CD4-positive, alpha-beta T cell treated with Interleukin-12 subunit alpha and Interleukin-12 subunit beta, for 1 hour (primary cell): ENCODE data around the gene SLC16A12.
"Not testable (repeated sequence)": the region's sequence is repeated elsewhere in the genome, so short reads cannot be mapped to it uniquely, and the experiment has no call there.

ENCODE experiments used
- DNase-seq: peaks from one replicate; pipeline ENCODE4 v3.0.0-alpha.2; 2020

SLC16A12 gene

DNA sequence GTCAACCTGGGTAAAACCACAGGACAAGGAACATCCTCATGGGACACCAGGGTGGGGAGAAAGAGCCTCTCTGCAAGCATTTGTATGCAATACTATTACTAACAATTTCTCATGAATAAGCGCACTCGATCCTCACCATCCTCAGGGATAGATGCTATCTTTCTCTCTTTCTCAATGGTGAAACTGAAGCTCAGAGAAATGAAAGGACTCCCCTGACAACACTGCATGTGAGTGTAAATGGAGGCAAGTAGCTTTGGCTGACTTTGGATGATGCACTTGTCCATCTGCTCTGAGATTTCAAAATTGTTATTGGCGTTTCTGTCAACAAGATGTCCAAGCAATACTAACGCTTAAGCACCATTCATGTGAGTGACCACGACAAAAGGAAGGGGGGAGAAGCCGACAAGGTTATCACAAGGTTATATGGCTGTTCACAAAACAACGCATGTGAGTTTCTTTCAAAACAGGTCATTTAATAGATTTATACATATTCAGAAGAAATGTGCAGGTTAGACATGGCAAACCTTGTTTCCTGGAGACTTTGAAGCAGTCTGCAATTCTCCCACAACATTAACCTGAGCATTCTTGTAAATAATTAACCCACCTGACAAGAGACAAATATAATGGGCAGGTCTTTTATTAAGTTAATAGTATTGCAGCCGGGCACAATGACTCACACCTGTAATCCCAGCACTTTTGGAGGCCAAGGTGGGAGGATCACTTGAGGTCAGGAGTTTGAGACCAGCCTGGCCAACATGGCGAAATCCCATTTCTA, 67.0 kb downstream of the SLC16A12 start:
- DNase-seq = no peak

DNA sequence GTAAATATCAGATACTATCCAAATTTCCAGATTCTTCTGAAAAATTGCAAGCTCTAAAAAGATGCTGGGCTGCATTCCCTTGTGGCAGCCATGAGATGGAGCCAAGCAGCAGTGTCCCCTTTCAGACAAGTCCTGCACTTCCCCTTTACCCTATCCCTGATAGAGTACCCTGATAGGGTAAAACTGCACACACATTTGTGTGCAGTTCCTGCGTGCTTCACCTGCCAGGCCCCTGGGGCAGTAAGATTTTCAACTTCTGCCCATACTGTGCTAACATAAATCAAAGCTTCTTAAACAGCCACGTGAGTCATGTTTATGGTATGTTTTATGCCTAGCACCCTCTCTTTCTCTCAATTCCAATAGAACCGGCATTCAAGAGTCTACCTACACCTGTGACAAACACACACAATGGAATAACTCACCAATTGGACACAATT, 68.8 kb downstream of the SLC16A12 start:
- no peak for DNase-seq

DNA sequence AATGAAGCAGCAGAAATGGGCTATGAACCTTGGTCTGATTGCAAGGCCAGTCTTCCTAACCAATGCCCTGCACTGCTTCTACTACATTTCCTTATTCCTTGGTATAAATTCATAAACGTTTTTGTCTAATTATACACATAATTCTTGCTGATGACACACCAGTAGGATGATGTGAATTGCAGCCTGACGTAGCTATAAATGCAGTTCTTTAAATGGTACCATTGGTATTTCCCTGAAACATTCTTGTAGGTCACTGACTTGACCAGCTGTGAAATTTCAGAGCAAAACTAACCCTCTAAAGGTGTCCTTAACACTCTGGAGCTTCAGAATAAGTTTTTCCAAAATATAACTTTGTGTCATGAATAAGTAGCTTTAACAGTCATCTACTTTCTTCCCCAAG, 70.2 kb downstream of the SLC16A12 start:
- no peak for DNase-seq

DNA sequence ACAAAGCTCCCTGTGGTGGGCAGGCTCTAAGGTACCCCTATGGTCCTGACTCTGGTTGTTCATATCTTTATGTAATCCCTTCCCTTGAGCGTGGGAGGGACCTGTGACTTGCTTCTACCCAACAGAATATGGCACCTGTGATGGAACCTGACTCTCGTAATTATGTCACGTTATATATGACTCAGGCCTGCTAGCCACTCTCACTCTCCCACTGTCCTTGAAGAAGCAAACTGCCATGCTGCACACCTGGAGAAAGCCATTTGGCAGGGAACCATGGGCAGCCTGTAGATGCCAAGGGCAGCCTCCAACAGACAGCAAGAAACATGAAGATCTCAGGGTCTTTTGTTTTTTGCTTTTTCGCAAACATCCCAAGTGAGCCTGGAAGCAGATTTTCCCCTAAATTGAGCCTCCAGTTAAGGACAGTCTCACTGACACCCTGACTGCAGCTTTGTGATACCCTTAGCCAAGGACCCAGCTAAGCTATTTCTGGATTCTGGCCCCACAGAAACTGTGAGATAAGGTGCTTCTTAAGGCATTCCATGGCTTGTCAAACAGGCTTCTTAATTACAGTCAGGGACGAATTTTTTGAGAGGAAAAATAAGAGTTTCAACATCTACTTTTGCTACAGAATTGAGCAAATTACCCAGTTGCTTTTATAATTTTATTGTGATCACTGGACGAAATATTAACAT, 71.4 kb downstream of the SLC16A12 start:
- DNase-seq = no peak

DNA sequence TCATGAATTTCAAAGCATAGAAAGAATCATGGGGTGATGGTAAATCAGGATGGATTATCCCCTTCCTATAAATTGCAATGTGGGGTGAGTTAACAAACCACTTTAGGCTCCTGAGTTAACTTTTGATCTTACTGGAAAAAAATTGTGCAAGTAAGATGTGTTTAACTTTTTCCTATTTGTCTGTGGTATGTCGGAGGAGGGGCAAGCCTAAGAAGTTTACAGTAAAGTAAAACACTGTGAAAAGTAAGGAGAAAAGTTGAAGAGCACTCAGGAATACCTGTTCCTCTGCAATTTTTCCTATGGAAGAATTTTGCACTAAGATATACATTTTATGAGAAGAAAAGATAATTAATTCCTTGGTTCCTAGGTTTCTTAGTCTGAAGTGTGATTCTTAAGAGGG, 76.6 kb downstream of the SLC16A12 start:
- DNase-seq = no peak

DNA sequence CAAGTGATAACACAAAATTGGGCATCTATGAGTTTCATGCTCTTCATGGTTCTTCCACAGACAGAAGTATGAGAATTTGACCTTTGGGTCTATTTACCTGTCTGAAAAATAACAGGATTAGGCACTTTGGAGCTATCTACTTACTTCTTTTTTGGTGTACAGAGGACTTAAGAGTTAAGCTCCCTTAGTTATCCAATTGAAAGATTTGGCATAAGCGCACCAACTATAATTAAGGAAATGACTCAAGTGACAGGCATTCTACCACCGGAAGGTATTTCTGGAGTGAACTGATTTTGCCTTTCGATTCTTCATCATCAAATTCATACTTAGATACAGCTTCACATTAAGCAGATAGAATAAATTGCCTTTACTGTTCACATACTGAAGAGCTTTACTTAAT, 77.1 kb downstream of the SLC16A12 start:
- no peak for DNase-seq

DNA sequence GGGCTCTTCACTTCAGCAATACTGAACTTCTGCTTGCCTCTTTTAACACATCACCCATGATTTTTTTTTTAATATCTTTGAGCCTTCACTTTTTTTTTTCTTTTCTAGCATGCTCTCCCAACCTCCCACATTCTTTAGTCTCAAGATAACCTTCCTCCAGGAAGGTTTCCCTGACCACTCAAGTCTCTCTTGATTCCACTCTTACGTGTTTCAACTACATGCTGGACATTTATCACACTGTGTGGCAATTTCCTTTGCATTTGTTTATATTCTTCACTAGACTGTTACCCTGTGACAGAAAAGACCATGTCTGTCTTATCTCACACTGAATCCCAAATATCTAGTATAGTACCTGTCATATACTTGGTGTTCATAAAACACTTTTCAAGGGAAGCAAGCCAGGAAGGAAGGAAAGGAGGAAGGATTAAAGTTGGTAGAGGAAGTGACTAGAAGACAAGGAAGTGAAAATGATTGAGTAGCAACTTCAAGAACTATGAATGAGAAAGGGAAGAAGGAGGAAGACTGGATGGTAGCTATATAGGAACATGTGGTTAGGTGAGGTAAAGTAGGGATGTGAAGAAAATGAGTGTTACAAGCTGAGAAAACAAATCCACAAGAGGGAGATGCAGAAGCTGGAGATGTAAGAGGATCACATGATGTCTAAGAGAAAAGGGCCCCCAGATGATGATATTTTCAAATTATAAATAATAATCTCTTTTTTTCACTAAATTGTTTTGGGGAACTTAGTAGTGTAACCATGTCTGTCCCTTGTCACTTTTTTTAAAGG, 80.6 kb downstream of the SLC16A12 start:
- DNase-seq = no peak

DNA sequence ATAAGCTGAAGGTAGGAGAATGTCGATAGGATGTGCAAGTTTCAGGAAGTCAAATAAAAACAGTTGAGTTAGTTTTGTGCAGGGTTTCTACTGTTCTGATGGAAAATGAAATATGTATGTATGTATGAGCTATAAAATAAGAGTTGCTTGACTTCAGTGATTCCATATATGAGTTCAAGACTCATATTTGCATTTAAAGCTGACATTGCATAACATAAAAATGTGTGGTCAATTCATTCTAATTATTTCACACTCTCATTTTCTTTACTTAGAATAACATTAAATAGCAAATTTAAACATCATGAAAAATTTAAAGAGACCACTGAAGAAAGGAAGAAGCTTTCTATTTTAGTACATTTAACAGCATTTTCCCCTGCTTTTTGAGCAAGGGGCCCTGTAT, 83.2 kb downstream of the SLC16A12 start:
- DNase-seq = no peak

DNA sequence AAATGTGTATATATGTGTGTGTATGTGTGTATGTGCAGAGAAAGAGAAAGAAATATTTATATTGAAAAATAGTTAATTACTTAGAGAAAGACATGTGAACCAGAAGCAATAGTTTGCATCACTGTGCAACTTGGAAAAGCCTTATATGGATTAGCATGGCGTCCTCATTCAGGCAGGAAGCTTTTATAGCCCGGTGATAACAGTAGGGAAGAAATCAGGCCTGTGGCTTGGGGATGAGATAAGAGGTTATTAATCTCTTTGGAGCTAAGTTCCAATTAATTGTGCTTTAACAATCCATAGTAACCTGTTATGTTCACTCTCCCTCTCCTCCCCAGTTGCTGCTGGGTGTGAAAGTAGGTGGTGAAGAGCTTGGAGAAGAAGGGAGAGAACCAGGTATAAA, 84.5 kb downstream of the SLC16A12 start:
- no peak for DNase-seq

DNA sequence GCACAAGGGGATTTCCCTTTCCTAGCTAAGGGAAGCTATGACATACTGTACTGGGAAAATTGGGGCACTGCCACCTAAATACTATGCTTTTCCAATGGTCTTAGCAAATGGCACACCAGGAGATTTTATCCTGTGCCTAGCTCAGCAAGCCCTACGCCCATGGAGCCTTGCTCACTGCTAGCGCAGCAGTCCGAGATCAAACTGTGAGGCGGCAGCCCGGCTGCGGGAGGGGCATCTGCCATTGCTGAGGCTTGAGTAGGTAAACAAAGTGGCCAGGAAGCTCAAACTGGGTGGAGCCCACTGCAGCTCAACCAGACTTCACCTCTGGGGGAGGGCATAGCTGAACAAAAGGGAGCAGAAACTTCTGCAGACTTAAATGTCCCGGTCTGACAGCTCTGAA, 90.6 kb downstream of the SLC16A12 start:
- not testable (repeated sequence) for DNase-seq

DNA sequence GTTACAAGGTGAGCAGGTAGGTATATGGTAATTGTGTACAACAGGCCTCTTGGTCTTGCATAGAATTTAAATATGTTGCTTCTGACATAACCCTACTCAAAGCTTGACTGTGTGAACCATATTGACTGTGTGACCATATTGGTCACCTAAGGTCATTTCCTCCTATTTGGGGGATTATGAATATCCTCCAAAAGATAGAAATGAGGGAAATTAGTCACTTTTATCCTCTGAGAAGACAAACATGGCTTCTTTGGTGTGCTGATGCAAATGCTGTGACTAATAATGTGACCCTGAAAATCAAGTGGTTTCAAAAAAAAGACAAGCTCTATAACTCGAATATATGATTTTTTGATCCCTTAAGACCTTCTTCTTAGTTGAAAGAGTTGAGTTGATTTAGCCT, 93.1 kb downstream of the SLC16A12 start:
- no peak for DNase-seq

DNA sequence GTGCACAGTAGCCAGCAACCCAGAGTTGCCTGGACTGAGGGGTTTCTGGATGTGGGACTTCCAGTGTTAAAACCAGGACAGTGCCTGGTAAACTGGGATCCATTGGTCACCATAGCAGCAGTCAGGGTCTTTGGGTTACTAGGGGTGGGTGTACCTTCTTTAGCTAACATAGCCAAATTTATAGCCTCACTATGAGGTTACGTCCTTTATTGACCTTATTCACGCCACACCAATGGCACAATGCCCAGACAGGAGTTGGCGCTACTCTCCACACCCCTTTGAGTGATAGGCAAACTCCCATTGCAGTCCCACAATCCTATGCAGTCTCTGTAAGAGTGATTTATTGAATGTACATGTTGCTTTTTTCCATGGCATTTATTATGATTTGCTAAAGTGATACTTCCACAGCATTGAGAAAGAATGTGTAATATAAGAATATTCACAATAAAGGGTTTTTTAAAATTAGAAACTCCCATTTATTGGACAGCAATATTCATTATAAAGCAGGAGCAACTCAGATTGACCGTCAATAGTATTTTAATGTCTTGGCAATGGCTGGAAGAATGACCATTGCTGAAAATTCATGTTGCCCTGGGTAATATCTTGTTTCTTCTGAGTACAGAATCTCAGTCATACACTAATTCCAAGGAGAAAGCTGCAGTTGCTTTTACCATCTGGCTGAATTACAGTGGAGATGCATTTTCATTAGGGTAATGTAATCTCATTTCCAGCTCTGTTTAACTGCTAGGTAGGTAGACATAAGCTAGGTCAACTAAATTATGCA, 95.0 kb downstream of the SLC16A12 start:
- no peak for DNase-seq

DNA sequence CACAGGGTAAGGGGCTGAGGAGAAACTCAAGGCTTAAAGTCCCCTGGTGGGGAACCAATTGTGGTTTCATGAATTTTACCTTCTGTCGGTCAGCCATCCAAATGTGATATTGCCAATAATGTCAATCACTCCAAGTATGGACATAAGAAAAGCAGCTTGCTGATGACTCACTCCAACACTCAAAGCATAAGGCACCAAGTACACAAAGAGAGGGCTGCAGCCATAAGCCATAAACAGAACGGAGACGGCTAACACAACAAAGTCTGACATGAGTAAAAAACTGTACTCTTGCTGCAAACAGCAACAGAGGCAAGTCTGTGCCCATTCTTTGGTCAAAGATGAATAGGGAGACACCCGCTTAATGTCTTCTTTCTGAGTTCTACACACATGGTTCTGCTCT, 96.9 kb downstream of the SLC16A12 start:
- DNase-seq = no peak

DNA sequence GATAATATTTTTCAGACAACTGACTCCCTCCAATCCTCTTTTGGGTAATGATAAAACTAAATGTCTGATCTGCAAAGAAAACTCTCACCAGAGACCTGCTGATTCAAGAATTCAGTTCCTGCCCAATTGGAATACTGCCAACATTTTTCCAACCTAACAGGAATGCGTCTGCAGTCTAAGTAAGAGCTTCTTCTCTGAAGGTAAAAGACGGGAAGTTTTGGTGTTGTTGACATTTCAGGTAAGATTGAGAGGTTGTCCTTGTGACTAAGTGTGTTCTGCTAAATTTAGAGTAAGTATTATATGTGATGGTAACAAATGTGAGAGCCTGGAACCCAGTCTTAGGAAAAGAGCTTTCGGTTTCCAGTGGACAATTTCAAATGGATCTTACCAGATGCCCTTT, 103.4 kb downstream of the SLC16A12 start:
- DNase-seq = no peak

DNA sequence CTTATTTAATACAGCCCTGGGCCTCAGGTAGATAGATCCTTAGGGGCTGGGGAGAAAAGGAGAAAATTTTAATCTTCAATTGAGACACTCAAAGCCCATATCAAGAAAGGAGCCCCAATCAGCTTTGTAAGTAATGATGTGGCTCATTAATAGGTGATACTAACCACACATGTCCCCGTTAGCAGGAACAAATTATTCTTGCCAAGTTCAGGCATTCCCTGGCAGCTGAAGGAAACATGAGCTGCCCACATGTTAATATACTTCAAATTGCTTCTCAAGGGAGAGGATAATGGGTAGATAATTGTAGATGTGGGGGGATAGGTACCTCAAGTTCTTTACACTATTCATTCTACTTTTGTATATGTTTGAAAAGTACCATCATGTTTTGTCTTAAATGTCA, 106.5 kb downstream of the SLC16A12 start:
- no peak for DNase-seq

DNA sequence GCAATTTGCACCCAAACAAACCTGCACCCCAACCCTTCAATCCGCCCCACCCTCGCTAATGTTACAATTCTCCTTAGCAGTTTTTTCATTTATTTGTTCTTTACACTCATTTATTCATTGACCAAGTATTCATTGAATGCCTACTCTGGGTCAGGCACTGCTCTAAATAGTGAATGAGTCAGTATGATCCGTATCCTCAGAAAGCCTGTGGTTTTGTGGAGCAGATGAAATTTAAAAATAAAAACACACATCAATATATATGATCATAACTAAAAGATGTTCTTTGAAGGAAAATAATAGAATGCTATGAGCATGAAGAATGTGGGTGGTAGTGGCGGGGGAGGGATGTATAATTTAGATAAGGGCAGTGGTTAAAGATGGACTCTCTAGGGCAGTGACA, 107.8 kb downstream of the SLC16A12 start:
- no peak for DNase-seq

DNA sequence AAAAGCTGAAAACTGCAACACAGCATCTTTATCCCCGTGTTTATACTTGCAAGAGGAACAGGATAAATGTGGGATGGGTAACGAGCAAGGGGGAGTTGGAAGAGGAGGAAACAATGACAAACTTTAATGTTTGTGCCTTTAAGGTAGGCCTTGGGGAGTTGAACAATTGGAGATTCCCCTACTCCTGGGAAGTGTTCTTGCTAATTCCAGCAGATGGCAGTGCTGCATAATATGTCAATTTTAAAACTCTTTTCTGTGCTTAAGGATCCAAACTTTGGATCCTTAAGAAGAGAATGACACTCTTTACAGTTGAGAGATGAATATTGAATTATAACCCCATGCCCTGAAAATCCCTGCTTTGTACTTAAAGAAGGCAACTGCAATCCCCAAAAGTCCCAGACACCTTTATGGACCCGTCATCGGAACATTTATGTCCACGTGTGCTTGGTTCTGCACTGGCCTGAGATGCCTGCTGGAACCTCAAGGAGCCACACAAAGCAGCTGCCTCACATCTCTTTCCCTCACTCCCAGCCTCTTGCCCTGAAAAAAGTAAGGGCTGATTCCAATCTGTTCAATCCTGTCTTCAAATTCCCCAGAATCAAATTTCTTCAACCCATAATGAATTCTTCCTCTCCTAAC, 109.0 kb downstream of the SLC16A12 start:
- DNase-seq = peak; percentile 53

DNA sequence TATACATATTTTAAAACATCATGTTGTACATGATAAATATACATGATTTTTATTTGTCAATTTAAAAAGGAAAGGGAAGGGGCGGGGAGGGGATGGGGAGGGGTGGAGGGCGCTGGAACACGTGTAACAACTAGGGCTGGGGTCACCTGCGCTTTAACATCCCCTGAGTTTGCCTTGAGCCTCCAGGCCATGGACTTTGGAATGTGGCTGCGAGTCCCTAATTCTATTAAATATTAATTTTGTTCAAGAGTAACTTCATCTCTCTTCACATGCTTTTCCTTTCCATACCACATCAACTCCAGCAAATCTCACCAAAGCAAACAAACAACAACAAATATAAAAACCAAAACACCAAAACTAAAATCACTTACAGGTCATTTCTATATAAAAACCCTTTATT, 110.4 kb downstream of the SLC16A12 start:
- no peak for DNase-seq

DNA sequence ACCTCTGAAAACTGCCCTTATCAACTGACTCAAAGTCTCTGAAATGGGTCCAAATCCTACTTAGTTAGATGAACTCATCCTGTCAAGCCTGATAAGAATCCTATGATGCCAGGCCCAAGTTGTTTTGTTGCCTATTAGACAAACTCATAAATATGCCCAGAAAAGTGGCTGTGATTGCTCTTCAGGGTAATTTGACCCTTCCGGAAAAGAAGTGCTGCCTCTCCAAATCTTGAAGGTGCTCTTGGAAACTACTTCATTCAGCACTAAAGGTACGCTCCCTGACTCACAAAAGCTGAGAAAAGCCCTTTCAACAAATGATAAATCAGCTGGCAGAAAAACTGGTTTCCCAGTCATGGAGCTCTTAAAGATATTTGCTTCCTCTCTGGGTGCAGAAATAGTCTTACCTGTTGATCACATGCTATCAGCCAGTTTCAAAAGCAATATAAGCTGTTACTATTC, 114.3 kb downstream of the SLC16A12 start:
- no peak for DNase-seq

DNA sequence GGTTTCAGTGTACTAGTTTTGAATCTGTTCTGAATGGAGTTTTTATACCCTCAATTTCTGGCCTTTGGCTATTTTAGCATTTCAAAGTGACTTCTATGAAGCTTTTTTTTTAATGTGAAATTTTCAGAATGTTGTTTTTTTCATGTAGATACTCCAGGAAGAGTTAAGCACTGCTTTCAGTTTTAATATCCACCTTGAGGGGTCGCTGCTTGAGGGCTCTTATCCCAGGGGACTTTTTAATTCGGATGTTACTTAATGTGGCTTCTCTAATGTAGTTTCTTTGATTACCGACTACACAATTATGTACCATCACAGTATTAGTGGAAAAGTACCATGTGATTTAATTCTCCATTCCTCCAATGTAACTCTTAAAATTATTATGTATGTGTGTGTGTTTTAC, 115.8 kb downstream of the SLC16A12 start:
- peak; percentile 56 for DNase-seq

DNA sequence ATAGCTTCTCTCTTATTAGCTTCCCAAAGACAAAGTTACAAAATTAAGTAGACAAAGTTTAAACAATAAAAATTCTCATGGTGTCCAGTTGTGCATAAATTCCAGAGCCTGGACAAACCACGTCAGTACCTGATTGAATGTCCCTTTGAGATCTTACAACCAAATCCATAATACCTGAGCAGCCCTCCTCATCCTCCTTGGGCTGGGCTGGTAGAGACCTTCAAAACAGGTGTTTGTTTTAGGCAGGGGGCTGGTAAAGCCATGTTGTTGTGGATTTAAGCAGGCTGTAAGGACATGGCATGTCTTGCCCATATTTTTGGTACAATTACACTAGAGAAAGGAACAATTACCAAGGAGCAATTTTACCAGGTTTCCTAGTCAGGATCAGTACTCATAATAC, 118.9 kb downstream of the SLC16A12 start:
- DNase-seq = no peak
